Epithelial cell of prostate (primary cell): ENCODE results near the gene ITPR1.
"Not testable (repeated sequence)": the region's sequence is repeated elsewhere in the genome, so short reads cannot be mapped to it uniquely, and the experiment has no call there.

Experiments used
- DNase-seq: peaks from one replicate; pipeline ENCODE4 v3.0.0-alpha.2; 2011; ENCODE audit warnings: low read depth, low spot score
- H3K27ac ChIP-seq: fragments of 450-650 bp; 2 replicates; pipeline ENCODE4 v1.5.1; 2017; ENCODE audit warnings: mild to moderate bottlenecking

ITPR1 gene

GRCh38 chr3:4493014-4493940, at the start of gene ITPR1:
ITPR1 (plus strand) TSS chr3:4493348; CDS start chr3:4516492, 23,144 bp downstream.
- peak within 1 kb of the TSS; percentile 53 for H3K27ac ChIP-seq
- peak; percentile 90 for DNase-seq

DNA sequence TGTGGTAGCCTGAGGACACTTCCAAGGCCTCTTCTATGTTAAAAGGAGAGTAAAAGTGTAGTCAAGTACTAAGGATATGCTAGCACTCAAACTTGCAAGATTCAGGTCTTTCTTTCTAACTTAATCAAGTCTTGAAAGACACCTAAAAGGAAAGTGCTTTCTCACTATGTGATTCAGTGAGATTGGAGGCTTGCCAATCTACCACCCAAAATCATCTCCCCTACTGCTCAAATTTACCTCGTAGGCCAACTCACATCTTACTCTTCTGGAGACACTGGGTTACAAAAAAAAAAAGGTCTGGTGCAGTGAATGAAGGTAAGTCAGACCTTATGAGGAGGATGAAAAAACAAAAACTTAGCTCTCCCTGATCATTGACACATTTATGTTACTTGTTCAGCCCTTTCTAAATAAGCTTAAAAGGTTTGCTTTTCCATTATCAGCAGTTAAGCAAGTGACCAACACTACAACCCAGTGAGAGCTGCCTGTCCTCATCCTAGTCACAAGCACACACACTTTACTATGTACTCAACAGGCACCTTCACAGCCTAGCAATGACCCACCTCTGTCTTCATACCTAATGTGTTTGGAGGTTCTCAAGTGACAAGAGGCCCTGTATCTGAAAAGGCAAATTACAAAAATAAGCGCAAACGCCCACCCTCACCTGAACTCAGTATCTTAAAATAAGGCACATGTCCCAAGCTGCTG, 45.7 kb upstream of the ITPR1 start:
- no peak overlapping the region for H3K27ac ChIP-seq
- no peak for DNase-seq

DNA sequence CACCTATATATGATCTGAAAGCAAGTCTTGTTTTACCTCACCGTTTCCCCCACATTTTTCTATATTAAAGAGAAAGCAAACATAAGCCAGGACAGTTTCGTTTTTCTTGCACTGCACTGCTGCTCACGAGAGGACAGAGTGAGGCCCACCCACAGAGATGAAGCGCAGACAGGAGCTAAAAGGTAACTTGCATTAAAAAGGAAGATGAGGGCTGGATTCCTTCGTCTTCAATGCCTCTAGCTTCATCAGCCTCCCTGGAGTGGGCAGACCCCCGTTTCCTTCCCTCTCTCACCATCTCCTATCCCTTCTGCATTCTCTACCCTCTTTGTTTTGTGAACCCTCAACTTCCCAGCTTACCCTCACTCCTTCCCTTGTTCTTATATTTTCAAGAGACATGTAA, 45.0 kb upstream of the ITPR1 start:
- DNase-seq: no peak

DNA sequence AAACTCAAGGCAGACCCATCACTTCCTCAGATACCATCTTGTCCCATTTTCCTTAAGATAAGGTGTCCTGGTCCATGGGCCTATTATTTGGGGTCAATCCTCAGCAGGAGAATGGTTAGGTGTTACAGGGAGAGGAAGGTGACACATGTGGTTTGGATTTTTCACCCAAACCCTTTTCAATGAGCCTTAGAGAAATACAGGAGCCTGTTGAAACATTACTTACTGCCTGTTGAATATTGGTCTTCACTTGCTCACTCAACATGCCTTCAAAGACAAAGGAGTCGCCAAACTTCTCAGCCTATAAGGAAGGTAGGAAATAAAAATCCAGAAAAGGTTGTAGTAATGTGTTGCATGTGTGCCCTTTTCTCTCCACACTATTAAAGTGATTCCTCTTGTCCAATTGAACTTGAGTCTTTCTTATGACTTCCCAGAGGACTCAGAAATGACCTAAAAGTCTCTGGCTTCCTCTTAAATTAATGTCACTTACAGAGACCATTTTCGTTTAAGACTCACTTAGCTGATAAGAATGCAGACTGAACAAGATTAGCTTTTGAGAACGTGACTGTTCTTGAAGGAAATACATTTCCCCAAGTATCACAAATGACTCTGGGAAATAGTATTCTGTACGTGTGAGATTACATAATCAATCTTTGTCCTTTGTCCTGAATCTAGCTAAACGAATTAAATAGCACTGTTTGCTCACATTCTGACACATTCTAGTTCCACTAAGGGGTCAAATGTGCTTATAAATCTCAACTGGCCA, 43.9 kb upstream of the ITPR1 start:
- DNase-seq: no peak
- no peak overlapping the region for H3K27ac ChIP-seq

More for the DNA sequence above, 45.0 kb upstream of the ITPR1 start:
- no peak overlapping the region for H3K27ac ChIP-seq

- no peak overlapping the region for H3K27ac ChIP-seq
- DNase-seq: no peak
These were observed 39.0 kb upstream of the ITPR1 start for GRCh38 chr3:4454142-4454541.

GRCh38 chr3:4456780-4457179, 36.4 kb upstream of the ITPR1 start:
- H3K27ac ChIP-seq, DNase-seq: not testable (repeated sequence)

GRCh38 chr3:4458961-4459360, 34.2 kb upstream of the ITPR1 start:
- no peak overlapping the region for H3K27ac ChIP-seq
- no peak for DNase-seq

DNA sequence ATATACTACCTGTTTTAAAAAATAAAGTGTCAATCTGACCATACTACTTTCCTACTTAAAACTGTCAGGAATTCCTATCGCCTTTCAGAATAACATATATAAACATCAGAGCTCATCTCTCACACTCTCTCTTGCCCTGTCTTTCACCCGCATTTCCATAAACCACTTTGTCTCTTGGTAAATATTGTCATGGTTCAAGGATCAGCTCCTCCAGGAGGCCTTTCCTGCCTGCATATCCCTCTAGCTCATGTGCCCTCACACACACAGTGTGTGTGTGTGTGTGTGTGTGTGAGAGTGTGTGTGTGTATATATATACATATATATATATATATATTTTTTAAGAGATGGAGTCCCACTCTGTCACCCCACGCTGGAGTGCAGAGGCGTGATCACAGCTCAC, 32.8 kb upstream of the ITPR1 start:
- H3K27ac ChIP-seq: no peak overlapping the region
- DNase-seq: no peak

DNA sequence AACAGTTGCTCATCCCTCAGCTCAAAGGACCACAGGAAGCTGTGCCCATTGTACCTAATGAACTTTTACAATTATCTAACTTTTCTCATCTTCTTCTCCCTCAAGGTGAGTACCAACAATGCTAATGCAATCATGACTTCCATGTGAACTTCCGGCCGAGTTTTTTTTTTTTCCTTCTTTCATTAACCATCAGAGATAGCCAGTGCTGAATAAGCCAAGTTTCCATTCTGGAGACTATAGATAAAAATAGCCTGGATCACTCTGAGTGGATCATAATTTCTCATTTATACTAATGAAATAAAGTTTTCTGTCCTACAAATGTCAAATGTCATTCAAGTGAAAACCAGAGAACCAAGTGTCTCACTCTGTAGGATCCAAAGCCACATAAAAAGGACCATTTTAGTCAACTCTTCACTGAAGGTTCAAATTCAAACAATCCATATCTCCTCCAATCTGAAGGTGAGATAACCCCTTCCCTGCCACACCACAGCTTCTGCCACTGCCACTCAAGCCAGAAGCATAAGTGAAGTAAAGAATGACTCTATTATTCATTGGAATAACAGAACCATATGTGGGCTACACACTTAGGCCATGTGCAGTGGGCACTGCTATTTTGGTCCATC, 31.6 kb upstream of the ITPR1 start:
- no peak for DNase-seq
- no peak overlapping the region for H3K27ac ChIP-seq

- DNase-seq: no peak
- no peak overlapping the region for H3K27ac ChIP-seq
These were observed 30.6 kb upstream of the ITPR1 start for GRCh38 chr3:4462369-4463040.

DNA sequence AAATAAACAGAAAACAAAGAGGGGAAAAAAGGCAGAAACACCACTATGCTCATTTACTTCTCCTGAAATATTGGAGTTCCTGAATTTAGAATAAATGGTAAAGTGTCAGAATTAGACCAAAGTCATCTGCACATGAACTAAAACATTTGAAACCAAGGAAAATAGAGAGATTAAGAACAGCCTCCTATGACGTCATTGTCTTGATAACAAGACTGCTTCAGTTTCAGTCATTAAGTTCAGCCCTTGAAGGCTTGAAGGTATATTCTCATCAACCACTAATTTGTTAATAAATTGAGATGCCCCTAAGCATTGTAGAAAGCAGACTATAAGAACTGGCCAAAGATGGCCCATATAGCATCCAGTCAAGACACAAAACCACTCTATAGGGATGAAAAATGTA, 28.6 kb upstream of the ITPR1 start:
- no peak overlapping the region for H3K27ac ChIP-seq
- no peak for DNase-seq

GRCh38 chr3:4466741-4467521, 26.2 kb upstream of the ITPR1 start, which contains the start of gene SUMF1:
SUMF1 (minus strand) TSS chr3:4467269; CDS start chr3:4467245, 24 bp downstream.
- H3K27ac ChIP-seq: peak within 1 kb of the TSS; percentile 83
- DNase-seq: no peak

GRCh38 chr3:4467522-4467867, 25.7 kb upstream of the ITPR1 start:
- H3K27ac ChIP-seq: peak overlapping the region; percentile 83
- no peak for DNase-seq

DNA sequence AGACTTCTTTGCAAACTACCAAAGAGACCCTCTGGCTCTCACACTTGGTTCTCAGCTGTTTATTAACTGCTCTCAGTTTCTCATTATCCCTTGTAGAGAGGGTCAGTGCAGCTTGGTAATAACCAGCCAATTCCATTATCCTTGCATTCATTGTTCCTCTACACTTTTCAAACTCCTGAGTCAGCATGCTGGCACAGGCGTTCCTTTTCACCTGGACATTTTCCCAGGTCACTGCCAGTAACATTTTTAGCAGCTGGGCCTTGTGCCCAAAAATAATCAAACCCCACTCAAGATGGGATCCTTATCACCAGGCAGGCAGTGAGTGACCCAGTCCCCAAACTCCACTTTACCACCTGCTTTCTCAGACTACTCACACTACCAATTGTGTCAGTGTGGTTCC, 21.2 kb upstream of the ITPR1 start:
- no peak overlapping the region for H3K27ac ChIP-seq
- DNase-seq: no peak

- no peak overlapping the region for H3K27ac ChIP-seq
These were observed 20.8 kb upstream of the ITPR1 start for GRCh38 chr3:4472312-4472711.

DNA sequence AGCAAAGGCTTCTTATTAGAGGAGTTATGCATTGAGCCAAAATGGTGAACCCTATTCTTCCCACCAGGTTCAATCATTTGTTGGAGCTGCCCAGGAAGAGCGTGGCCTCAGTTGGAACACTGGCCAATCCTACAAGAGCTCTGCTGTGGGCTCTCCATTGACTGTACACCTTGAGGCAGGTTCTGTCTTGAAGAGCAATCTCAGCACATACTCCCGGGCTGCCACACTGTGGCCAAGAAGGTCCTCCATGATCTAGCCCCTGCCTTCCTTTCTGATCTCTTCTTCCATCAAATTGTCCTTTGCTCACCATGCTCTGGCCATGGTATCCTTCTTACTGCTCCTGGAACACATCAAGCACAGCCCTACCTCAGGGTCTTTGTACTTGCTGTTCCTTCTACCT, 20.4 kb upstream of the ITPR1 start:
- no peak for DNase-seq
- H3K27ac ChIP-seq: no peak overlapping the region

More at GRCh38 chr3:4472312-4472711, 20.8 kb upstream of the ITPR1 start:
- DNase-seq: no peak

DNA sequence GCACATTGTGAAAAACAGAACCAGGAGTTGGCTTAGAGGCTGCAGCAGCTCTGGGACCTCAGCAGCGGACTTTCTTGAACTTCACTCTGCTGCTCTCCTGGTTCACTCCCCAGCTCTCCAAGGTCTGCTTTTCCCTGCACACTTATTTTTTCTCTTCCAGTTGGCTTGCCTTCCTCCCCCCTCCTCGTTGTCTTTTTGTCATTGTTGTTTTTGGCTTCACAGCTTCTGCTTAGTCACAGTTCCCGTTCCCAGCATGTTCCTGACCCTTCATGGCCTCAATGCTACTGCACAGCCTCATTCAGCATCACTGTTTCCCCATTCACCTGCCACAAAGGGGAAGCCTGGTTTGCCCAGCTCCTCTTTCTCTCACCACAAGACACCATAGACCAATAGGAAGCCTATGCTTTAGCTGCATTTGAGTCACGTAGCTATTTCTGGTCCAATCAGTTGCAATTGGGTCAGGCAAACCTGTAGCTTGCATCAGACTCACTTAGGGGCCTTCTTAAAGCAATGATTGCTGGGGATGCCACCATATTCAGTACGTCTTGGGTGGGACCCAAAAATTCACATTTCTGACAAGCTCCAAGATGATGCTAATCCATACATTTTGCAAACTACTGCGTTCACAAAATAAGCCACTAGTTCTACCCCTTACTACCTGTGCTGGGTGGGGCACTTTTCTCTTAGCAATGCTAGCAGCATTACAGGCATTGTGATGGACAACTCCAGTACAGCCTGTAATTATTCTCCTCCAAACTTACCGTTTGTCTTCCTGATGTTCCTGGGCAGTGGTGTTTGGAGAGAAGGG, 18.3 kb upstream of the ITPR1 start:
- no peak for DNase-seq
- H3K27ac ChIP-seq: no peak overlapping the region

- no peak for DNase-seq
- H3K27ac ChIP-seq: no peak overlapping the region
These were observed 17.3 kb upstream of the ITPR1 start for GRCh38 chr3:4475804-4476203.
